HepG2 (cell line): ENCODE results near the gene PLPPR3. TPM values are rescaled to one million over a fixed set of nuclear protein-coding genes. Genes with fewer than 3 reads are reported as not detected.
A peak's percentile ranks its signal among the peaks of the same experiment; 100 is the strongest.

ENCODE experiments used
- ATAC-seq: fragments of 200-7000 bp; cut with Tn5 transposase; 3 replicates; pipeline ENCODE4 v1.9.1; 2020; ENCODE audit warnings: mild to moderate bottlenecking, moderate library complexity
- BruUV-seq: library from RNA; stranded (reverse); fragments of 400-500 nt; replicated peaks from 2 replicates; lab custom pipeline; 2021; lab: Mats Ljungman, UMichigan
- CTCF ChIA-PET: fragments of 300-600 bp; formaldehyde crosslinking; extraction: SDS; loops from one replicate; lab custom pipeline; 2021; ENCODE audit warnings: low total read pairs, inconsistent platforms, low intra/inter-chr PET ratio; lab: Yijun Ruan, JAX
- POLR2A ChIA-PET: fragments of 350-600 bp; sonication (Branson Sonifier 250); formaldehyde crosslinking; loops from one replicate; lab custom pipeline; 2020; ENCODE audit warnings: antibody characterized with exemption, inconsistent platforms; lab: Yijun Ruan, JAX
- DNase-seq: peaks from one replicate; pipeline ENCODE4 v3.0.0-alpha.2; 2015; ENCODE audit warnings: low spot score
- FAIRE-seq: peaks from 3 replicates; lab custom pipeline; 2011; peaks lifted over from hg19 to GRCh38; lab: Jason Lieb, UNC
- H2AFZ ChIP-seq: one replicate; pipeline ENCODE4 v1.6.1; 2011; ENCODE audit warnings: low read length, inconsistent platforms
- H3K27ac ChIP-seq: fragments of 300-600 bp; 3 replicates; pipeline ENCODE4 v1.8.0; 2011; ENCODE audit warnings: mixed run types, mild to moderate bottlenecking, mixed read lengths, low read length, inconsistent platforms; ENCODE audit not compliant: insufficient read depth; ENCODE audit errors: extremely low read length
- H3K27me3 ChIP-seq, 2 experiments: fragments of 200-600 bp in 1 of 2; 2 replicates in 1 of 2; 3 replicates in 1 of 2; pipeline versions ENCODE4 v1.6.0 to v1.8.0; 2011; ENCODE audit warnings: low read length in 2 of 2, mild to moderate bottlenecking in 2 of 2, moderate library complexity in 2 of 2, inconsistent platforms in 1 of 2; ENCODE audit not compliant: insufficient read depth in 2 of 2, control insufficient read depth in 1 of 2
- H3K36me3 ChIP-seq, 2 experiments: fragments of 200-600 bp in 1 of 2; replicated peaks in 1 of 2; 2 replicates in 1 of 2; 3 replicates in 1 of 2; pipeline versions ENCODE4 v1.5.1 to v1.8.0; 2011; ENCODE audit warnings: low read length in 2 of 2, inconsistent platforms in 1 of 2; ENCODE audit not compliant: insufficient read depth in 2 of 2, control insufficient read depth in 1 of 2
- H3K4me1 ChIP-seq: 2 replicates; pipeline ENCODE4 v1.5.1; 2012; ENCODE audit warnings: low read length, inconsistent platforms; ENCODE audit not compliant: insufficient read depth
- H3K4me2 ChIP-seq: 2 replicates; pipeline ENCODE4 v1.6.0; 2011; ENCODE audit warnings: low read depth, low read length, inconsistent platforms
- H3K4me3 ChIP-seq, 3 experiments: fragments of 200-600 bp in 1 of 3; sonication (generic), shearing (Covaris generic) in 1 of 3; replicated peaks in 1 of 3; 2 replicates each; pipeline ENCODE4 v1.5.1; 2011 to 2016; ENCODE audit warnings: low read length in 3 of 3, inconsistent platforms in 2 of 3, low read depth in 2 of 3, mild to moderate bottlenecking in 2 of 3, control low read depth in 1 of 3, mixed read lengths in 1 of 3; ENCODE audit not compliant: insufficient read depth in 1 of 3
- H3K79me2 ChIP-seq: one replicate; pipeline ENCODE4 v1.6.1; 2011; ENCODE audit warnings: low read length, inconsistent platforms; ENCODE audit not compliant: insufficient read depth
- H3K9ac ChIP-seq: 2 replicates; pipeline ENCODE4 v1.6.0; 2011; ENCODE audit warnings: mild to moderate bottlenecking, low read depth, low read length, inconsistent platforms; ENCODE audit not compliant: insufficient read depth
- H3K9me3 ChIP-seq: 2 replicates; pipeline ENCODE4 v1.5.1; 2012; ENCODE audit warnings: mild to moderate bottlenecking, low read length
- H4K20me1 ChIP-seq: 2 replicates; pipeline ENCODE4 v1.6.0; 2011; ENCODE audit warnings: inconsistent platforms, mild to moderate bottlenecking, low read length, moderate library complexity; ENCODE audit not compliant: insufficient read depth
- LCORL ChIP-seq, 2 experiments: fragments of 450-650 bp in 1 of 2; sonication (generic) in 1 of 2; formaldehyde crosslinking in 1 of 2; IDR thresholded peaks; 2 replicates each; pipeline versions ENCODE4 v1.5.0 to v1.6.1; 2017 to 2020; ENCODE audit warnings: antibody characterized with exemption in 1 of 2, missing genetic modification reagents in 1 of 2
- PHB2 ChIP-seq: fragments of 450-650 bp; IDR thresholded peaks from 2 replicates; pipeline ENCODE4 v1.6.1; 2018; ENCODE audit not compliant: partially characterized antibody
- RORA ChIP-seq: sonication (generic); formaldehyde crosslinking; IDR thresholded peaks from 2 replicates; pipeline ENCODE4 v1.5.0; 2020; ENCODE audit warnings: mild to moderate bottlenecking, missing genetic modification reagents, moderate library complexity
- ZFP36L1 ChIP-seq: sonication (generic); formaldehyde crosslinking; IDR thresholded peaks from 2 replicates; pipeline ENCODE4 v1.8.0; 2022; ENCODE audit warnings: mild to moderate bottlenecking, missing genetic modification reagents, moderate library complexity
- ZMYM3 ChIP-seq: sonication (generic); formaldehyde crosslinking; IDR thresholded peaks from 2 replicates; pipeline ENCODE4 v1.5.1; 2020; ENCODE audit warnings: mild to moderate bottlenecking, missing genetic modification reagents
- ZNF687 ChIP-seq: sonication (generic); formaldehyde crosslinking; IDR thresholded peaks from 2 replicates; pipeline ENCODE4 v1.5.1; 2020; ENCODE audit warnings: mild to moderate bottlenecking, missing genetic modification reagents, moderate library complexity
- ZNF768 ChIP-seq: sonication (generic); formaldehyde crosslinking; IDR thresholded peaks from 2 replicates; pipeline ENCODE4 v1.4.0; 2020; ENCODE audit warnings: missing genetic modification reagents
- WGBS: methylation state at CpG from one replicate; pipeline ENCODE4 v1.1.6; 2017; ENCODE audit warnings: low lambda C conversion rate; 5-methylcytosine and 5-hydroxymethylcytosine counted together
- in situ Hi-C: cut with HindIII; loops from 2 replicates; pipeline ENCODE4 v1.10.0; 2017; ENCODE audit warnings: low pct_unique_long_range_greater_than_20kb; ENCODE audit not compliant: extremely low pct_ligation_motif_present
- intact Hi-C: fragments of 100-400 bp; cut with micrococcal nuclease; formaldehyde crosslinking; loops from one replicate; pipeline ENCODE4 v1.10.0; 2022; ENCODE audit not compliant: unreplicated experiment
- polyA plus RNA-seq, 8 experiments: library from polyadenylated mRNA; depleted of rRNA in 3 of 8; stranded (reverse) in 7 of 8; unstranded in 1 of 8; fragments of >200 nt; fragmentation: Illumina TruSeq in 4 of 8; extraction: Trizol in 4 of 8; gene quantifications; 2 replicates each; pipeline versions ENCODE4 v1.2.1 to v1.2.3, GENCODE V29; 2011 to 2016; ENCODE audit warnings: low read depth in 4 of 8, missing spikeins in 1 of 8, mixed read lengths in 1 of 8; ENCODE audit not compliant: insufficient read depth in 1 of 8
- total RNA-seq, 5 experiments: library from RNA; depleted of rRNA; stranded (reverse); fragments of >200 nt; fragmentation: Illumina TruSeq; extraction: Trizol; gene quantifications; 2 replicates each; pipeline ENCODE4 v1.2.3, GENCODE V29; 2016; ENCODE audit warnings: low read depth in 1 of 5

PLPPR3 gene
- total and polyA plus RNA-seq, 2 of the 13 experiments (the other 11 are each of a cell fraction or from before 2014, with no cell fraction given) = 0.07 to 0.16 TPM

GRCh38 chr19:827710-828321 is 6.1 kb upstream of the PLPPR3 start, which contains the start of gene AZU1:
TSS of gene AZU1 (plus strand) at chr19:827837. CDS start at chr19:827847, 10 bp downstream.
- no peak for DNase-seq
- ChIA-PET CTCF (no interaction called here), POLR2A (interaction anchor here (0.6 kb wide), 2 partner anchors 215 to 365 kb away, joined by 3 read pairs; no protein-coding TSS in a partner anchor)
- intact Hi-C loops = no loop called here
- no peak for FAIRE-seq
- Histone ChIP-seq H3K9ac (no peak within 1 kb of the TSS), H3K27ac (no peak within 1 kb of the TSS), H3K4me1 (peaks cover 19% of the 10 kb centered on the region), H3K4me3 (no peak within 1 kb of the TSS), H3K36me3 (no peaks in the 10 kb centered on the region), H3K79me2 (no peaks in the 10 kb centered on the region), H4K20me1 (no peaks in the 10 kb centered on the region), H3K4me2 (no peak within 1 kb of the TSS), H3K27me3 (peaks cover 12 to 45% of the 10 kb centered on the region in 2 experiments), H3K9me3 (no peaks in the 10 kb centered on the region), H2AFZ (no peak within 1 kb of the TSS)
- in situ Hi-C loops = no loop called here
- no TSS peak for BruUV-seq
- TF ChIP-seq RORA (CRISPR knock-in tag) = no peak
- TF ChIP-seq ZNF768 (CRISPR knock-in tag) = peak; percentile 99
- no peak for TF ChIP-seq ZFP36L1 (CRISPR knock-in tag)
- no peak for TF ChIP-seq LCORL (IDR thresholded peaks at IDR 0.05)
- TF ChIP-seq LCORL (CRISPR knock-in tag; IDR thresholded peaks at IDR 0.05) = no peak
- TF ChIP-seq ZNF687 = peak; percentile 11; the same call in 1 of the 2 replicates
- TF ChIP-seq ZMYM3 (CRISPR knock-in tag) = peak; percentile 39; the same call in 1 of the 2 replicates
- TF ChIP-seq PHB2 = no peak
- ATAC-seq = no peak; the same call in 1 of the 3 replicates
- WGBS = 54% methylated on average over 13 of the region's 33 CpGs
